Esophagus squamous epithelium (tissue), 5 donors: ENCODE data around the gene TAOK2. TPM values are rescaled to one million over a fixed set of nuclear protein-coding genes. Genes with fewer than 3 reads are reported as not detected.

Experiments
- DNase-seq: peaks from one replicate; lab custom pipeline; 2025; lab: John Stamatoyannopoulos, UW
- H3K27ac ChIP-seq, 4 donors: fragments of 200-600 bp; sonication (generic); one replicate each; pipeline ENCODE4 v1.5.1; 2016 to 2019; ENCODE audit warnings: mild to moderate bottlenecking in 1 of 4
- H3K27me3 ChIP-seq, 4 donors: fragments of 200-600 bp; sonication (generic); 1 replicate in 3 of 4; 2 replicates in 1 of 4; pipeline versions ENCODE4 v1.5.1 to v1.6.0; 2017 to 2021; ENCODE audit warnings: antibody characterized with exemption in 1 of 4
- H3K36me3 ChIP-seq, 3 donors: fragments of 200-600 bp; sonication (generic); one replicate each; pipeline ENCODE4 v1.5.1; 2016 to 2019
- H3K4me1 ChIP-seq, 3 donors: fragments of 200-600 bp; sonication (generic); one replicate each; pipeline ENCODE4 v1.5.1; 2017 to 2019
- H3K4me3 ChIP-seq, 4 donors: fragments of 200-600 bp; sonication (generic); 1 replicate in 3 of 4; 2 replicates in 1 of 4; pipeline ENCODE4 v1.5.1; 2016 to 2019; ENCODE audit warnings: mild to moderate bottlenecking in 2 of 4, moderate library complexity in 1 of 4
- H3K9me3 ChIP-seq, 3 donors: fragments of 200-600 bp; sonication (generic); one replicate each; pipeline ENCODE4 v1.5.1; 2016 to 2019
- CTCF ChIP-seq, 6 experiments: fragments of 450-650 bp in 4 of 6; fragments of 200-600 bp in 2 of 6; sonication (generic) in 2 of 6; IDR thresholded peaks; one replicate each; pipeline ENCODE4 v1.5.1; 2016 to 2019; ENCODE audit warnings: antibody characterized with exemption in 6 of 6, mild to moderate bottlenecking in 4 of 6, moderate library complexity in 4 of 6
- POLR2A ChIP-seq, 4 donors: fragments of 450-650 bp; IDR thresholded peaks; one replicate each; pipeline ENCODE4 v1.6.1; 2017; ENCODE audit warnings: antibody characterized with exemption in 4 of 4, mild to moderate bottlenecking in 4 of 4, moderate library complexity in 3 of 4
- WGBS, 2 donors: methylation state at CpG; one replicate each; pipeline ENCODE4 v1.1.5; 2018; 5-methylcytosine and 5-hydroxymethylcytosine counted together
- intact Hi-C: fragments of 100-400 bp; cut with DNase I; formaldehyde crosslinking; loops from one replicate; pipeline ENCODE4 v1.15.0; 2022
- total RNA-seq, 4 donors: library from RNA; depleted of rRNA; stranded (reverse); fragments of >200 nt; gene quantifications; one replicate each; pipeline ENCODE4 v1.1.0, GENCODE V29; 2016
- donor health status: DM: yes; HTN: yes; CAD: no.

Gene TAOK2
- total RNA-seq, 4 donors from 2014 or later = 26.8 to 33.7 (median 30.4) TPM

DNA sequence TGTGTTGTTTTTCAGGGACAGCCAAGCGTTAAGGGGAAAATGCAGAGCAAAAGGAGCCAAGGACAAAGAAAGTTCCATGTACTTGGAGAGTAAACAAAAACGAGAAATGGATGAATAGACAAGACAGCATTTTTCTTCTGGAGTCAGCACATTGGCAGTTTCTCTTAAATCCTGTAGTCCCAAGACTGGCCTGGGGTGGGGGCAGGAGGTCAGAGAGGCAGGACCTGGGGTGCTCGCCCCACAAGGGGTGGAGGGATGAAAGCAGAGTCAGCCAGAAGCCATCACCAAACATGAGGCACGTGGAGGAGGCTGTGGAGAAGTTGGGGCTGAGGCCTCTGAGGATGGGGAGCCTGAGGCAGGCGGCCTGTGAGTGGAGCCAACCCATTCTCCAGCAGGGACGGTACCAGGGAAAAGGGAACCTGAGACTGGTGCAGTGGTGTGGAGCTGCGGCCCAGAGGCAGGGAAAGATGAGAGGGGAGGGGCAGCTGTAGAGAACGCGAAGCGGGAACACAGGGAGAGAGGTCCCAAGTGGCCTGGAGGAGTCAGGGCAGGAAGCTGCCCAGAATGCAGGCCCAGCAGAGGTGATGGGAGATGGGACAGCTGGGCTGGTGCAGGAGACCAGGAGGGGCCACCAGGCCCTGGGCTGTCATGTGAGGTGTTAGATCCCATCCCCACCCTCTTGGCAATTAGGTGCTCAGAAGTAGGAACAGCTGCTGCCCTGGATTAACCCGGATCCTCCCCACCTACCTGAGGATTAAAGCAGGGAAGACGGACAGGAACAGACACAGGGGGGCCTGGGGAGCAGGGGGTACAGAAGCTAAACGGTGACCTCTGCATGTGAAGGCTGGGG is 54.1 kb downstream of the TAOK2 start:
- peaks cover 0 to 90% (median 17%) of the 10 kb centered on the region in 4 donors for H3K27me3 ChIP-seq
- 36 to 37% methylated on average over 12 to 13 of the region's 13 CpGs for WGBS, 2 donors
- peaks cover 6 to 14% (median 11%) of the 10 kb centered on the region in 3 donors for H3K4me1 ChIP-seq
- H3K9me3 ChIP-seq = no peaks in the 10 kb centered on the region
- DNase-seq = no peak
- no peaks in the 10 kb centered on the region for H3K36me3 ChIP-seq
- intact Hi-C loops = loop anchor here (5.0 kb wide), 1 partner anchor 331 kb away; no protein-coding TSS in a partner anchor
- TF ChIP-seq CTCF (IDR thresholded peaks at IDR 0.05) (no peak), POLR2A (IDR thresholded peaks at IDR 0.05) (no peak)
- no peak overlapping the region for H3K4me3 ChIP-seq
- H3K27ac ChIP-seq = no peak overlapping the region

DNA sequence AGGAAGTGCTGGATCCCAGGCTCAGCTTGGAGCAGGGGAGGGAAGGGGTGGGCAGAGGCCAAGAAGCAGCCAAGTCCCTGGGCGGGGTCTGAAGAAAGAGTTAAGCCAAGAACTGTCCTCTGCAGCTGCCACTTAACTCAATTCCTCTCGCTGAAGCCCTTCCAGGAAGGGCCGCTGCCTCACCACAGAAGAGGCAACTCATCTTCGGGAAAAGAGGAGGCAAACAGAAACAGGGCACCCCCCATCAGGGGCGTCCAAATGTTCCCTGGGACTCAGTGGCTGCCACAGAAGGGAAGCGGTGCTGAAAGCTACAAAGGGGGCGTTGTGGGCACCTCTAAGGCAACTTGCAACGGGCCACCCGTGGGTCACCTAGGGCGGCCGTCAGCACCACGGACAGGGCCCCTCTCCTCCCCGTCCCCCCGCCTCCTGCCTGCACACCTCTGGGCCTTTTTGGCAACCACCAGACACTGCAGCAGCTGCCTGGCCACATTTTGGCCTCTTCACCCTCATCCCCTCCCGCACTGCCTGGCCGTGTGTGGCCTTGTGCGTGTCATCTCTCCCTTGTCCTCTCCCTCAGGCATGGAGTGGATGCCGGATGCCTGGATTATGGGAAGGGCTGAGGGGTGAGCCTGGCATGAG is 54.9 kb downstream of the TAOK2 start:
- TF ChIP-seq POLR2A (IDR thresholded peaks at IDR 0.05) (no peak), CTCF (IDR thresholded peaks at IDR 0.05) (no peak)
- Histone ChIP-seq H3K4me1 (peaks cover 6 to 14% (median 11%) of the 10 kb centered on the region in 3 donors), H3K4me3 (no peak overlapping the region), H3K27me3 (peaks cover 0 to 98% (median 17%) of the 10 kb centered on the region in 4 donors), H3K27ac (no peak overlapping the region), H3K9me3 (no peaks in the 10 kb centered on the region), H3K36me3 (no peaks in the 10 kb centered on the region)
- WGBS, 2 donors = 0 to 15% methylated on average over 6 to 14 of the region's 18 CpGs
- DNase-seq = no peak
- intact Hi-C loops = loop anchor here (5.0 kb wide), 1 partner anchor 331 kb away; no protein-coding TSS in a partner anchor

- Histone ChIP-seq H3K4me1 (peaks cover 6 to 14% (median 11%) of the 10 kb centered on the region in 3 donors), H3K27ac (no peak overlapping the region), H3K9me3 (no peaks in the 10 kb centered on the region), H3K4me3 (no peak overlapping the region), H3K36me3 (no peaks in the 10 kb centered on the region), H3K27me3 (peaks cover 0 to 99% (median 17%) of the 10 kb centered on the region in 4 donors)
- 14 to 25% methylated on average over 10 to 14 of the region's 23 CpGs for WGBS, 2 donors
- intact Hi-C loops = no loop called here
- no peak for DNase-seq
- TF ChIP-seq CTCF (IDR thresholded peaks at IDR 0.05) = no peak
- no peak for TF ChIP-seq POLR2A (IDR thresholded peaks at IDR 0.05)
These were observed 56.5 kb downstream of the TAOK2 start for GRCh38 chr16:30030011-30030685.

DNA sequence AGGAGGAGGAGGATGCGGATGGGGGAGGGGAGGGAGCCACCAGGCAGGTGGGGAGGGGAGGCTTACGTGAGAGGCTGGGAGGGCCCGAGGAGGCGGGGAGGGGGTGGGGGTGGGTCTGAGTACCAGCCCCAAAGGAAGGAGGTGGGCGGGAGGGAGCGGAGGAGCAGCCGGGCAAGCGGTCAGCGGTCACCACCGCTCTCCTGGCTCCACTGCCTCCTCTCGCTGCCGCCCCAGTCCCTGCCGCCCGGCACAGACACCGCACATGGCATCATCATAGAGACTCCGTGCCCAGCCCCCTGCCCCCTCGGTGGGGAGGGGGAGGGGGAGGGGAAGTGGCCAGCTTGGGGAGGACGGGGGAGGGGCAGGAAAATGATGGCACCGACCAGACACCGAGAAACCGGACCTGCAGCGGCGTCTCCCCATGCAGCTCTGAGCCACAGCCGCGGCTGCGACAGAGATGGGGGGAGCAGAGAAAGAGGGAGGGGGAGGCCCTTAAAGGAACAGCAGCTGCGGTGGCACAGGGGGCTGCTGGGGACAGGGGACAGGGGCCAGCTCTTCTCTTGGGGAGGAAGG is 57.3 kb downstream of the TAOK2 start, which contains the start of gene TLCD3B:
Gene TLCD3B, minus strand, starts transcription at position 431 of the 573 bp plus-strand sequence. CDS start 744 bp downstream, outside the sequence.
- Histone ChIP-seq H3K4me3 (peak within 1 kb of the TSS in 1 of 4 donors; percentile 37), H3K36me3 (no peaks in the 10 kb centered on the region), H3K27me3 (peaks cover 0 to 99% (median 17%) of the 10 kb centered on the region in 4 donors), H3K4me1 (peaks cover 6 to 14% (median 11%) of the 10 kb centered on the region in 3 donors), H3K27ac (no peak within 1 kb of the TSS), H3K9me3 (no peaks in the 10 kb centered on the region)
- 0 to 2% methylated on average over 7 to 18 of the region's 27 CpGs for WGBS, 2 donors
- TF ChIP-seq POLR2A (IDR thresholded peaks at IDR 0.05) (no peak), CTCF (IDR thresholded peaks at IDR 0.05) (no peak)
- DNase-seq = no peak
- intact Hi-C loops = no loop called here
